Epithelial cell of prostate (primary cell): ENCODE data around the gene TNK2.

ENCODE experiments used
- DNase-seq: peaks from one replicate; pipeline ENCODE4 v3.0.0-alpha.2; 2011; ENCODE audit warnings: low read depth, low spot score
- H3K27ac ChIP-seq: fragments of 450-650 bp; 2 replicates; pipeline ENCODE4 v1.5.1; 2017; ENCODE audit warnings: mild to moderate bottlenecking

The TNK2 gene

GRCh38 chr3:195856410-195857084, 51.8 kb downstream of the TNK2 start:
- no peak overlapping the region for H3K27ac ChIP-seq
- no peak for DNase-seq

GRCh38 chr3:195855471-195856409, 52.6 kb downstream of the TNK2 start:
- DNase-seq: no peak
- no peak overlapping the region for H3K27ac ChIP-seq

- DNase-seq: no peak
- H3K27ac ChIP-seq: no peak overlapping the region
These were observed 53.6 kb downstream of the TNK2 start for GRCh38 chr3:195854628-195855294.

GRCh38 chr3:195853996-195854395, 54.4 kb downstream of the TNK2 start:
- DNase-seq: no peak
- no peak overlapping the region for H3K27ac ChIP-seq

GRCh38 chr3:195853036-195853435, 55.3 kb downstream of the TNK2 start:
- DNase-seq: no peak
- H3K27ac ChIP-seq: no peak overlapping the region

GRCh38 chr3:195850857-195851543, 57.4 kb downstream of the TNK2 start:
- no peak overlapping the region for H3K27ac ChIP-seq
- DNase-seq: peak; percentile 44

GRCh38 chr3:195849322-195850074, 58.9 kb downstream of the TNK2 start:
- DNase-seq: no peak
- peak overlapping the region; percentile 2 for H3K27ac ChIP-seq

- H3K27ac ChIP-seq: no peak overlapping the region
- no peak for DNase-seq
These were observed 61.0 kb downstream of the TNK2 start for GRCh38 chr3:195847055-195847950.

- no peak for DNase-seq
- H3K27ac ChIP-seq: no peak overlapping the region
These were observed 62.9 kb downstream of the TNK2 start for GRCh38 chr3:195845483-195845882.

GRCh38 chr3:195844671-195845218, 63.6 kb downstream of the TNK2 start:
- no peak for DNase-seq
- no peak overlapping the region for H3K27ac ChIP-seq

GRCh38 chr3:195839260-195840010, 68.9 kb downstream of the TNK2 start:
- no peak overlapping the region for H3K27ac ChIP-seq
- no peak for DNase-seq

GRCh38 chr3:195838714-195839113, 69.6 kb downstream of the TNK2 start:
- no peak for DNase-seq
- no peak overlapping the region for H3K27ac ChIP-seq

- no peak overlapping the region for H3K27ac ChIP-seq
- DNase-seq: no peak
These were observed 71.7 kb downstream of the TNK2 start for GRCh38 chr3:195836476-195837135.

GRCh38 chr3:195835791-195836190, 72.6 kb downstream of the TNK2 start:
- DNase-seq: no peak
- H3K27ac ChIP-seq: no peak overlapping the region

GRCh38 chr3:195834675-195835583, 73.4 kb downstream of the TNK2 start:
- H3K27ac ChIP-seq: no peak overlapping the region
- no peak for DNase-seq

GRCh38 chr3:195829897-195830254, 78.5 kb downstream of the TNK2 start:
- DNase-seq: no peak
- no peak overlapping the region for H3K27ac ChIP-seq
